ENCODE data around the gene CAPN13. TPM values are rescaled to one million over a fixed set of nuclear protein-coding genes. Genes with fewer than 3 reads are reported as not detected.

The CAPN13 gene
- total and polyA plus RNA-seq, 2 donors (not counting 3 experiments of a cell fraction or from before 2014, with no cell fraction given) = not detected

- CTCF ChIA-PET = interaction anchor here (1.3 to 1.8 kb wide), 4 partner anchors 25 to 522 kb away, joined by 3 to 7 read pairs (median 6); no protein-coding TSS in a partner anchor
- Histone ChIP-seq H3K79me2 (ENCODE audit: control insufficient read depth, insufficient read depth, low read length) (no peaks in the 10 kb centered on the region), H2AFZ (ENCODE audit: low read depth, low read length) (no peak overlapping the region), H3K9me1 (replicated peaks; ENCODE audit: control insufficient read depth, extremely low read depth, insufficient read depth, low read length) (no peaks in the 10 kb centered on the region), H3K4me1 (ENCODE audit: control insufficient read depth, extremely low read depth, insufficient read depth, low read length) (no peaks in the 10 kb centered on the region), H4K20me1 (replicated peaks; ENCODE audit: control insufficient read depth, extremely low read depth, insufficient read depth, low read length) (no peaks in the 10 kb centered on the region), H3K9ac (replicated peaks; ENCODE audit: extremely low read depth, insufficient read depth, low read length) (no peak overlapping the region), H3K27ac (ENCODE audit: insufficient read depth, low read depth, low read length) (no peak overlapping the region), H3K4me2 (ENCODE audit: insufficient read depth, low read length) (no peak overlapping the region), H3K9me3 (replicated peaks; ENCODE audit: control insufficient read depth, insufficient read depth, low read length) (no peaks in the 10 kb centered on the region), H3K4me3 (replicated peaks in 1 of 3; ENCODE audit: insufficient read depth in 1 of 3, low read depth in 1 of 3, low read length in 3 of 3) (no peak overlapping the region), H3K27me3 (ENCODE audit: control insufficient read depth in 2 of 2, insufficient read depth in 2 of 2, low read length in 2 of 2) (no peaks in the 10 kb centered on the region), H3K36me3 (ENCODE audit: control insufficient read depth in 2 of 2, extremely low read depth in 1 of 2, insufficient read depth in 2 of 2, low read length in 2 of 2) (no peaks in the 10 kb centered on the region)
- DNase-seq (ENCODE audit: low read depth, low spot score) (no peak), FAIRE-seq (no peak)
- no peak for TF ChIP-seq CTCF (IDR thresholded peaks at IDR 0.05; ENCODE audit: extremely low read depth in 1 of 2, insufficient read depth in 1 of 2, low read depth in 1 of 2, low read length in 2 of 2)
- no peak for TF ChIP-seq POLR2AphosphoS5 (IDR thresholded peaks at IDR 0.05; ENCODE audit: insufficient read depth, low read depth, low read length)
- no peak for TF ChIP-seq JUN (IDR thresholded peaks at IDR 0.05; ENCODE audit: borderline replicate concordance, insufficient read depth, insufficient read length, low read depth)
- no peak for TF ChIP-seq FOS (IDR thresholded peaks at IDR 0.05; ENCODE audit: borderline replicate concordance, insufficient read depth, low read length)
- TF ChIP-seq MAX (IDR thresholded peaks at IDR 0.05; ENCODE audit: insufficient read depth, insufficient read length) = no peak
- TF ChIP-seq POLR2A (IDR thresholded peaks at IDR 0.05; ENCODE audit: low read depth, low read length) = no peak
- TF ChIP-seq EZH2 (IDR thresholded peaks at IDR 0.05; ENCODE audit: borderline replicate concordance, low read depth, low read length, severe bottlenecking) = no peak
- no peak for TF ChIP-seq MYC (IDR thresholded peaks at IDR 0.05; ENCODE audit: low read depth, low read length)
- no peak for TF ChIP-seq GATA2 (IDR thresholded peaks at IDR 0.05; ENCODE audit: insufficient read depth, insufficient read length, low read depth, low read length)
- no TSS peak for BruUV-seq (replicated peaks)
- POLR2A ChIA-PET = no interaction called here
- intact Hi-C loops (cut with micrococcal nuclease) = no loop called here
- dilution Hi-C loops (cut with MboI; ENCODE audit: extremely low pct_ligation_motif_present, low sequenced_read_pairs) = no loop called here
Observed at GRCh38 chr2:30686669-30687068, 120.6 kb downstream of the CAPN13 start.

Data from endothelial cell of umbilical vein (primary cell).